Colonic mucosa (tissue), 4 donors: ENCODE measurements around the gene C1RL. TPM values are rescaled to one million over a fixed set of nuclear protein-coding genes. Genes with fewer than 3 reads are reported as not detected.

ENCODE experiments used
- DNase-seq: peaks from one replicate; pipeline ENCODE4 v3.0.0-alpha.2; 2020
- H3K27ac ChIP-seq: fragments of 200-600 bp; one replicate; pipeline ENCODE4 v1.8.0; 2021
- H3K27me3 ChIP-seq: fragments of 200-600 bp; one replicate; pipeline ENCODE4 v1.8.0; 2021
- H3K36me3 ChIP-seq: fragments of 200-600 bp; one replicate; pipeline ENCODE4 v1.8.0; 2021
- H3K4me1 ChIP-seq: fragments of 200-600 bp; one replicate; pipeline ENCODE4 v1.8.0; 2021; ENCODE audit warnings: mild to moderate bottlenecking
- H3K4me3 ChIP-seq: fragments of 200-600 bp; one replicate; pipeline ENCODE4 v1.8.0; 2021
- H3K9ac ChIP-seq, 2 donors: one replicate each; pipeline ENCODE4 v1.7.0; 2013; ENCODE audit warnings: control low read depth in 2 of 2, low read depth in 2 of 2, low read length in 2 of 2
- H3K9me3 ChIP-seq: fragments of 200-600 bp; one replicate; pipeline ENCODE4 v1.8.0; 2021
- CTCF ChIP-seq: fragments of 200-600 bp; IDR thresholded peaks from one replicate; pipeline ENCODE4 v1.8.0; 2022; ENCODE audit warnings: antibody characterized with exemption, mild to moderate bottlenecking
- intact Hi-C: fragments of 100-400 bp; cut with DNase I; formaldehyde crosslinking; loops from one replicate; pipeline ENCODE4 v1.14.1; 2022
- total RNA-seq, 2 donors: library from RNA; stranded (reverse); fragmentation: NEBNext Ultra II Directional in 1 of 2; extraction: Animal tissue kit (Norgen Biotek cat#: 25700) in 1 of 2; gene quantifications; one replicate each; pipeline ENCODE4 v1.2.1, GENCODE V29; 2021
- donor health status: healthy.
- donor health status: DM: no; HTN: no; CAD: no.
- donor health status: DM: no; HTN: no; CAD: no.

Gene C1RL
- total RNA-seq, 2 donors from 2014 or later = 39.5 to 39.7 TPM

GRCh38 chr12:7092229-7092985 is 16.6 kb downstream of the C1RL start, which contains the start of gene C1R:
Gene C1R (minus strand): TSS chr12:7092445. CDS start chr12:7092388, 57 bp downstream.
- Histone ChIP-seq H3K36me3 (no peaks in the 10 kb centered on the region), H3K4me3 (peak within 1 kb of the TSS; percentile 44), H3K27me3 (no peaks in the 10 kb centered on the region), H3K9ac (peak within 1 kb of the TSS; percentile 70 to 73), H3K4me1 (no peaks in the 10 kb centered on the region), H3K9me3 (no peaks in the 10 kb centered on the region), H3K27ac (peak within 1 kb of the TSS; percentile 1)
- intact Hi-C loops = loop anchor here (5.0 kb wide), 1 partner anchor 170 kb away; no protein-coding TSS in a partner anchor
- TF ChIP-seq CTCF = peak; percentile 91
- peak; percentile 80 for DNase-seq

GRCh38 chr12:7091660-7092228 is 17.3 kb downstream of the C1RL start:
- H3K9me3 ChIP-seq = no peaks in the 10 kb centered on the region
- H3K9ac ChIP-seq = peak overlapping the region; percentile 70 to 73
- no peaks in the 10 kb centered on the region for H3K36me3 ChIP-seq
- peak overlapping the region; percentile 44 for H3K4me3 ChIP-seq
- intact Hi-C loops = loop anchor here (5.0 kb wide), 1 partner anchor 169 kb away; no protein-coding TSS in a partner anchor
- peak; percentile 31 for DNase-seq
- no peaks in the 10 kb centered on the region for H3K4me1 ChIP-seq
- TF ChIP-seq CTCF = no peak
- peak overlapping the region; percentile 1 for H3K27ac ChIP-seq
- no peaks in the 10 kb centered on the region for H3K27me3 ChIP-seq

- intact Hi-C loops = loop anchor here (5.0 kb wide), 1 partner anchor 169 kb away; no protein-coding TSS in a partner anchor
- Histone ChIP-seq H3K27me3 (no peaks in the 10 kb centered on the region), H3K36me3 (no peaks in the 10 kb centered on the region), H3K27ac (peak overlapping the region; percentile 1), H3K9me3 (no peaks in the 10 kb centered on the region), H3K4me3 (peak overlapping the region; percentile 44), H3K9ac (peak overlapping the region; percentile 70 to 73), H3K4me1 (no peaks in the 10 kb centered on the region)
- no peak for DNase-seq
- no peak for TF ChIP-seq CTCF
Measured at GRCh38 chr12:7091171-7091570, 17.8 kb downstream of the C1RL start.

- Histone ChIP-seq H3K4me1 (no peaks in the 10 kb centered on the region), H3K27ac (peak overlapping the region; percentile 1), H3K4me3 (peak overlapping the region; percentile 12), H3K9ac (peak overlapping the region; percentile 16 to 70), H3K36me3 (no peaks in the 10 kb centered on the region), H3K9me3 (no peaks in the 10 kb centered on the region), H3K27me3 (no peaks in the 10 kb centered on the region)
- intact Hi-C loops = loop anchor here (5.0 kb wide), 1 partner anchor 168 kb away; no protein-coding TSS in a partner anchor
- no peak for DNase-seq
- no peak for TF ChIP-seq CTCF
Measured at GRCh38 chr12:7090222-7090998, 18.6 kb downstream of the C1RL start.

- no peaks in the 10 kb centered on the region for H3K4me1 ChIP-seq
- no peaks in the 10 kb centered on the region for H3K36me3 ChIP-seq
- H3K27me3 ChIP-seq = no peaks in the 10 kb centered on the region
- no peak for DNase-seq
- H3K9me3 ChIP-seq = no peaks in the 10 kb centered on the region
- no peak overlapping the region for H3K27ac ChIP-seq
- H3K4me3 ChIP-seq = no peak overlapping the region
- H3K9ac ChIP-seq = no peak overlapping the region
- intact Hi-C loops = no loop called here
- TF ChIP-seq CTCF = no peak
Measured at GRCh38 chr12:7089196-7089871, 19.7 kb downstream of the C1RL start.
